ENCODE measurements around the gene SNX9.

GRCh38 chr6:157848693-157849092, 25.6 kb downstream of the SNX9 start:
- no peak for TF ChIP-seq RAD21 (IDR thresholded peaks at IDR 0.05 in 1 of 2, conservative IDR thresholded peaks at IDR 0.05 in 1 of 2; ENCODE audit: low read depth in 2 of 2, low read length in 2 of 2)
- no peak for TF ChIP-seq POLR2AphosphoS5 (IDR thresholded peaks at IDR 0.05; ENCODE audit: low read depth, low read length)
- TF ChIP-seq CTCF (IDR thresholded peaks at IDR 0.05; ENCODE audit: control extremely low read depth in 1 of 3, insufficient read depth in 1 of 3, low read depth in 1 of 3, low read length in 3 of 3) = no peak
- TF ChIP-seq ZNF274 (IDR thresholded peaks at IDR 0.05; ENCODE audit: borderline replicate concordance, extremely low read depth, low read length) = no peak
- no peak for TF ChIP-seq TAF1 (IDR thresholded peaks at IDR 0.05; ENCODE audit: low read depth, low read length)
- TF ChIP-seq EZH2 (IDR thresholded peaks at IDR 0.05; ENCODE audit: low read depth, low read length, severe bottlenecking) = no peak
- TF ChIP-seq CHD2 (IDR thresholded peaks at IDR 0.05; ENCODE audit: low read length) = no peak
- no peak for TF ChIP-seq NANOG (IDR thresholded peaks at IDR 0.05; ENCODE audit: insufficient read depth, low read depth, low read length, poor library complexity, severe bottlenecking)

All from H1 (cell line).